Hematopoietic multipotent progenitor cell treated with erythropoietin and hydrocortisone succinate and interleukin-3 and kit ligand, for 4 days (in vitro differentiated cells): Measurements from ENCODE around the gene NPAS3.

Source experiments
- DNase-seq: peaks from one replicate; pipeline ENCODE4 v3.0.0-alpha.2; 2015

NPAS3 gene

GRCh38 chr14:32940711-32941667 is 2.3 kb downstream of the NPAS3 start:
- no peak for DNase-seq

- DNase-seq: no peak
These were observed 3.0 kb downstream of the NPAS3 start for GRCh38 chr14:32941668-32942065.

GRCh38 chr14:32947081-32947480 is 8.4 kb downstream of the NPAS3 start:
- no peak for DNase-seq

GRCh38 chr14:32947792-32948191 is 9.1 kb downstream of the NPAS3 start:
- DNase-seq: no peak

- no peak for DNase-seq
These were observed 11.9 kb downstream of the NPAS3 start for GRCh38 chr14:32950584-32950983.

GRCh38 chr14:32967421-32967820 is 28.7 kb downstream of the NPAS3 start:
- no peak for DNase-seq

GRCh38 chr14:32968972-32969544 is 30.4 kb downstream of the NPAS3 start:
- DNase-seq: no peak

- DNase-seq: peak; percentile 22
These were observed 39.2 kb downstream of the NPAS3 start for GRCh38 chr14:32977913-32978312.

GRCh38 chr14:32978691-32979255 is 40.1 kb downstream of the NPAS3 start:
- DNase-seq: no peak

GRCh38 chr14:32980178-32980901 is 41.7 kb downstream of the NPAS3 start:
- no peak for DNase-seq

- DNase-seq: no peak
These were observed 42.3 kb downstream of the NPAS3 start for GRCh38 chr14:32980902-32981501.

- no peak for DNase-seq
These were observed 45.7 kb downstream of the NPAS3 start for GRCh38 chr14:32984241-32984930.

GRCh38 chr14:32985866-32986265 is 47.2 kb downstream of the NPAS3 start:
- DNase-seq: no peak

- DNase-seq: no peak
These were observed 48.3 kb downstream of the NPAS3 start for GRCh38 chr14:32986791-32987540.

GRCh38 chr14:32991691-32992090 is 53.0 kb downstream of the NPAS3 start:
- DNase-seq: no peak

- DNase-seq: no peak
These were observed 55.2 kb downstream of the NPAS3 start for GRCh38 chr14:32993921-32994320.

- DNase-seq: no peak
These were observed 57.7 kb downstream of the NPAS3 start for GRCh38 chr14:32996343-32996742.

GRCh38 chr14:32998433-32998832 is 59.8 kb downstream of the NPAS3 start:
- DNase-seq: peak; percentile 5

GRCh38 chr14:33009673-33010072 is 71.0 kb downstream of the NPAS3 start:
- no peak for DNase-seq

GRCh38 chr14:33010495-33010894 is 71.8 kb downstream of the NPAS3 start:
- DNase-seq: no peak

GRCh38 chr14:33014710-33015109 is 76.0 kb downstream of the NPAS3 start:
- no peak for DNase-seq

- DNase-seq: no peak
These were observed 77.9 kb downstream of the NPAS3 start for GRCh38 chr14:33016613-33017012.
